NCI-H187 treated with DMSO at 0.1 percent for 48 hours (cell line): ENCODE data around the gene ABCD3.
A peak's percentile ranks its signal among the peaks of the same experiment; 100 is the strongest.
"Not testable (repeated sequence)": the region's sequence is repeated elsewhere in the genome, so short reads cannot be mapped to it uniquely, and the experiment has no call there.

ENCODE experiments used
- DNase-seq: peaks from one replicate; lab custom pipeline; 2025; lab: John Stamatoyannopoulos, UW

The ABCD3 gene

DNA sequence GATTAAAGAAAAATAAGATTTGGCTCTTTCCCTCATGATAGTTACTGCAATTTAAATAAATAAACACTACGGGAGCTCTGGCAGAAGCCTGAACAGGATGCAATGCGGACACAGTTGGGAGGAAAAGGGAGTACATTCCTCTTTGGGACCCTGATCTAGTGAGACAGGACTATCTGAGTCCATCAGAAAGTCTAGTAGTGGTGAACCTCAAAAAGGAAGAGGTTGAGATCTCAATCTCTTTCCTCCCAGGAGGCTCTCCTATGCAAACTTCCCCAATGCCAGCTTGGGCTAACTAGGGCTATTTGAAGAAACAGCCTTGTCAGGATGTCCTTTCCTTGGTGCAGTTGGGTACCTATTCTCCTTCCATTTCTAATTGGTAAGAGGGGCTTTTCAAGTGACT lies 4.9 kb upstream of the ABCD3 start:
- DNase-seq: no peak

DNA sequence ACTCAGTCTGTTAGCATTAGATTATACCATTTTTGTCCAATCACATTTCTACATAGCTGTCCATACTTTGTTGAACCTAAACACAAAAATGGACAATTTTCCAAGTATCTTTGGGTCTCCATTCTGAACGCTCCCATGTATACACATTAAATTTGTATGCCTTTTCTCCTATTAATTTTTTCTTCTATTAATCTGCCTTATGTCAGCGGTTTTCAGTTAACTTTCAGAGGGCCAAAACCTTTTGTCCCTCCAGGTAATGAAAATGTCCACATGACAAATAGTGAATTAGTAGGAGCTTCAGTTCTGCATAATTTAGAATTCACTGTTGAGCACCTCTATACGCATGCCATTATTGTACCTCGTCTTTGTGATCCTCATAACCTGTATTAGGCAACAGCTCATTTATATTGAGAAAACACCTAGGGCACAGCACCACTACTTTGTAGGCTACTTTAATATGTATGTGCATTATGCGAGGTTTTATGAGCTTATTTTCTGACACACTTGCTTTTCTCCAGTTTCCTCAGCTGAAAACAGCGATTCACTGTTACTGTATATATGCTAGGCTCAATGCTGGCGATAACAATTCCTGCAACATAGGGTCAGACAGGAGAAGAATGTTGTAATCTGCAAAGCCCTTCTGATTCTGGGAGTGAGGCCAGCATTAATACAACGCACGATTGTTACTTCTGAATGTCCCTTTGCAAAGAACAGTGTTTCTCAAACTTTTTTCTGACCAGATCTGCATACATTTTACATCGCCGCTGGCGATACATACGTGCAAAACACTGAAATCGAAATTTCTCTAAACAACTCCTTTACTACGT lies 1.1 kb upstream of the ABCD3 start:
- no peak for DNase-seq

DNA sequence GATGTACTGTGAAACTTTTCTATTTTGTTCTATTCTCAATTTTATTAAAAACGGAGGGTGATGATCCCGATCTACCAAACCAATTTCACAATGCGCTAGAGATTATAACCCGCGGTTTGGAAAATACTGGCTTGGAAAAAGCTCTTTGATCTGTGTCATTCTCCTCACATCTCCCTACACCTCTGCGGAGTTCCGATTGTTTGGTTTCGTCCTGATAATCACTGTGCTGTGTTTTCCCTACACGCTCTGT lies 536 bp upstream of the ABCD3 start:
- DNase-seq: no peak

- DNase-seq: no peak
Observed at GRCh38 chr1:94418664-94419655, 771 bp downstream of the ABCD3 start.

- DNase-seq: no peak
Observed at GRCh38 chr1:94422115-94422820, 4.1 kb downstream of the ABCD3 start.

DNA sequence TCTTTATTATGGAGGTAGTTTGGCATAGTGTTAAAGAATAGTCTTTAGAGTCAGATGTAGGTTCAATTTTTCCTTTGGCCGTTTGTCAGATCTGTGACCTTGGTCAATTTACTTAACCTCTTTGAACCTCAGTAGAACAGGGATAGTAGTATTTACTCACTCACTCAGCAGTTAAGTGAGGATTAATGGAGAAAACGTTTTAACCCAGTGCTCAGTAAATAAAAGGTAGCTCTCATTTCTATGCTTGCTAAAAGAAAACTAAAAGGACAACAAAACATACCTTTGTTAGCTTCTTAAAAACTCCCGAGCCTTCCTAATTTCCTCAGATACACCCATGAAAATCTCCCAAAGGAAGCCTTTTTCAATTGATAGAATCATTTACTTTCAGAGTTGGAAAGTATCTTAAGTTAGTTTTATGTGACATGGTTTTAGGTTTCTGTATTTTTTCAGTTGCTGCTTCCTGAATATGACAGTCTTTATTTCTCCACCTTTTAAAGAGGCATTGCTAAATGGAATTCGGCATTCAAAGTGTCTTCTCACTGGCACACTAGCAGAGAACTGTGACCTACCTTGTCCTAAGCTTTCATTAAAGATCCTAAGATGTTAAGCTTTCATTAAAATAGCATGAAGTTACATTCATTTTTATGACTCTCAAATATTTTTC lies 7.8 kb downstream of the ABCD3 start:
- DNase-seq: no peak

GRCh38 chr1:94426485-94426870 lies 8.3 kb downstream of the ABCD3 start:
- DNase-seq: not testable (repeated sequence)

DNA sequence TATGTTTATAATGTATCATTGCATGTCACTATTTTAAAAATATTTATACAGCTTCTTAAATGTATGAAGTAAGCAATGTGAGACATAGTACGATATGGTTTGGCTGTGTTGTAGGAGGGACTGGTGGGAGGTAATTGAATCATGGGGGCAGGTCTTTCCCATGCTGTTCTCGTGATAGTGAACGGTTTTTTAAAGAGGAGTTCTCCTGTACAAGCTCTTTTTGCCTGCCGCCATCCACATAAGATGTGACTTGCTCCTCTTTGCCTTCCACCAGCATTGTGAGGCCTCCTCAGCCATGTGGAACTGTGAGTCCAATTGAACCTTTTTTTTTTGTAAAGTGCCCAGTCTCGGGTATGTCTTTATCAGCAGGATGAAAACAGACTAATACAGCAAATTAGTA lies 10.3 kb downstream of the ABCD3 start:
- no peak for DNase-seq

- DNase-seq: not testable (repeated sequence)
Observed at GRCh38 chr1:94428927-94429528, 10.8 kb downstream of the ABCD3 start.

GRCh38 chr1:94430066-94430465 lies 11.9 kb downstream of the ABCD3 start:
- not testable (repeated sequence) for DNase-seq

- no peak for DNase-seq
Observed at GRCh38 chr1:94433866-94434265, 15.7 kb downstream of the ABCD3 start.

- DNase-seq: no peak
Observed at GRCh38 chr1:94434365-94435045, 16.3 kb downstream of the ABCD3 start.

- DNase-seq: peak; percentile 74
Observed at GRCh38 chr1:94438692-94439276, 20.6 kb downstream of the ABCD3 start.

GRCh38 chr1:94440088-94440487 lies 21.9 kb downstream of the ABCD3 start:
- DNase-seq: no peak

DNA sequence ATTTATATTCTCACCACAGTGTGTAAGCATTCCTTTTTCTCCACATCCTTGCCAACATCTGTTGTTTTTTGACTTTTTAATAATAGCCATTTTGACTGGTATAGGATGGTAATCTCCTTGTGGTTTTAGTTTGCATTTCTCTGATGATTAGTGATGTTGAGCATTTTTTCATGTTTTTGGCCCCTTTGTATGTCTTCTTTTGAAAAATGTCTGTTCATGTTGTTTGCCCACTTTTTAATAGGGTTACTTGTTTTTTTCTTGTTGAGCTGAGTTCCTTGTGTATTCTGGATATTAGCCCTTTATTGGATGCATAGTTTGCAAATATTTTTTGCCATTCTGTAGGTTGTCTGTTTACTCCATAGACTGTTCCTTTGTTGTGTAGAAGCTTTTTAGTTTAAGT lies 24.9 kb downstream of the ABCD3 start:
- DNase-seq: not testable (repeated sequence)

GRCh38 chr1:94444819-94445218 lies 26.6 kb downstream of the ABCD3 start:
- DNase-seq: not testable (repeated sequence)

- DNase-seq: not testable (repeated sequence)
Observed at GRCh38 chr1:94445733-94446132, 27.5 kb downstream of the ABCD3 start.

- DNase-seq: not testable (repeated sequence)
Observed at GRCh38 chr1:94446177-94446576, 28.0 kb downstream of the ABCD3 start.

- not testable (repeated sequence) for DNase-seq
Observed at GRCh38 chr1:94448741-94449140, 30.6 kb downstream of the ABCD3 start.

DNA sequence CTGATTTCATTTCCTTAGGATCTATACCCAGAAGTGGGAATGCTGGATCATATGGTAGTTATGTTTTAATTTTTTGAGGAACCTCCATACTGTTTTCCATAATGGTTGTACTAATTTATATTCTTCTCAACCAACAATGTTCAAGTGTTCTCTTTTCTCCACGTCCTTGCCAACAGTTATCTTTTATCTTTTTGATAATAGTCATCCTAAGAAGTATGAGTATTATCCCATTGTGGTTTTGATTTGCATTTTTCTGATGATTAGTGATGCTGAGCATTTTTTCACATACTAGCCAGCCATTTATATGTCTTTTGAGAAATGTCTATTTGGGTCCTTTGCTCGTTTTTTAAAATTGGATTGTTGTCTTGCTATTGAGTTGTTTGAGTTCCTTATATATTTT lies 38.5 kb downstream of the ABCD3 start:
- DNase-seq: no peak

GRCh38 chr1:94462606-94463005 lies 44.4 kb downstream of the ABCD3 start:
- no peak for DNase-seq
